ENCODE results near the gene DNM1L. TPM values are rescaled to one million over a fixed set of nuclear protein-coding genes. Genes with fewer than 3 reads are reported as not detected.

The DNM1L gene
- polyA plus RNA-seq, 3 donors: 23.6 to 45.6 (median 31.5) TPM

GRCh38 chr12:32777159-32777558, 98.1 kb downstream of the DNM1L start:
- Histone ChIP-seq H3K4me3 (replicated peaks in 1 of 3; ENCODE audit: low read depth in 2 of 3, low read length in 3 of 3) (no peak overlapping the region), H3K4me2 (replicated peaks; ENCODE audit: extremely low read depth, low read length, poor library complexity, severe bottlenecking) (no peak overlapping the region), H3K9me3 (replicated peaks in 1 of 2; ENCODE audit: control insufficient read depth in 1 of 2, insufficient read depth in 1 of 2, low read length in 2 of 2) (no peaks in the 10 kb centered on the region), H3K27me3 (ENCODE audit: control insufficient read depth in 2 of 2, insufficient read depth in 2 of 2, low read length in 2 of 2) (peaks cover 0 to 3% of the 10 kb centered on the region in 2 donors), H3K36me3 (replicated peaks in 1 of 2; ENCODE audit: control insufficient read depth in 1 of 2, insufficient read depth in 2 of 2, low read length in 2 of 2) (no peaks in the 10 kb centered on the region), H3K27ac (ENCODE audit: low read depth in 1 of 2, low read length in 2 of 2) (no peak overlapping the region), H3K4me1 (ENCODE audit: control insufficient read depth in 1 of 2, insufficient read depth in 2 of 2, low read length in 2 of 2) (no peaks in the 10 kb centered on the region), H3K79me2 (ENCODE audit: insufficient read depth, low read length) (no peaks in the 10 kb centered on the region), H2AFZ (ENCODE audit: insufficient read depth, low read depth, low read length, poor library complexity, severe bottlenecking) (no peak overlapping the region), H4K20me1 (ENCODE audit: insufficient read depth, low read length) (no peaks in the 10 kb centered on the region), H3K9ac (ENCODE audit: insufficient read depth, low read length, poor library complexity, severe bottlenecking) (no peak overlapping the region)
- H3K4me3 Mint-ChIP-seq: no peak overlapping the region
- H3K27ac Mint-ChIP-seq: no peak overlapping the region
- DNase-seq: no peak
- WGBS (ENCODE audit: insufficient coverage): 95% methylated on average over 2 of the region's 5 CpGs
- no peaks in the 10 kb centered on the region for H3K4me1 Mint-ChIP-seq
- TF ChIP-seq, protein P1, sequence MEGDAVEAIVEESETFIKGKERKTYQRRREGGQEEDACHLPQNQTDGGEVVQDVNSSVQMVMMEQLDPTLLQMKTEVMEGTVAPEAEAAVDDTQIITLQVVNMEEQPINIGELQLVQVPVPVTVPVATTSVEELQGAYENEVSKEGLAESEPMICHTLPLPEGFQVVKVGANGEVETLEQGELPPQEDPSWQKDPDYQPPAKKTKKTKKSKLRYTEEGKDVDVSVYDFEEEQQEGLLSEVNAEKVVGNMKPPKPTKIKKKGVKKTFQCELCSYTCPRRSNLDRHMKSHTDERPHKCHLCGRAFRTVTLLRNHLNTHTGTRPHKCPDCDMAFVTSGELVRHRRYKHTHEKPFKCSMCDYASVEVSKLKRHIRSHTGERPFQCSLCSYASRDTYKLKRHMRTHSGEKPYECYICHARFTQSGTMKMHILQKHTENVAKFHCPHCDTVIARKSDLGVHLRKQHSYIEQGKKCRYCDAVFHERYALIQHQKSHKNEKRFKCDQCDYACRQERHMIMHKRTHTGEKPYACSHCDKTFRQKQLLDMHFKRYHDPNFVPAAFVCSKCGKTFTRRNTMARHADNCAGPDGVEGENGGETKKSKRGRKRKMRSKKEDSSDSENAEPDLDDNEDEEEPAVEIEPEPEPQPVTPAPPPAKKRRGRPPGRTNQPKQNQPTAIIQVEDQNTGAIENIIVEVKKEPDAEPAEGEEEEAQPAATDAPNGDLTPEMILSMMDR (IDR thresholded peaks at IDR 0.05): no peak
- H3K9me3 Mint-ChIP-seq: no peaks in the 10 kb centered on the region
- intact Hi-C loops (cut with micrococcal nuclease): no loop called here
- peaks cover 5 to 14% (median 6%) of the 10 kb centered on the region in 3 donors for H3K27me3 Mint-ChIP-seq (ENCODE audit: low read depth in 3 of 3)
- H3K36me3 Mint-ChIP-seq: no peaks in the 10 kb centered on the region

DNA sequence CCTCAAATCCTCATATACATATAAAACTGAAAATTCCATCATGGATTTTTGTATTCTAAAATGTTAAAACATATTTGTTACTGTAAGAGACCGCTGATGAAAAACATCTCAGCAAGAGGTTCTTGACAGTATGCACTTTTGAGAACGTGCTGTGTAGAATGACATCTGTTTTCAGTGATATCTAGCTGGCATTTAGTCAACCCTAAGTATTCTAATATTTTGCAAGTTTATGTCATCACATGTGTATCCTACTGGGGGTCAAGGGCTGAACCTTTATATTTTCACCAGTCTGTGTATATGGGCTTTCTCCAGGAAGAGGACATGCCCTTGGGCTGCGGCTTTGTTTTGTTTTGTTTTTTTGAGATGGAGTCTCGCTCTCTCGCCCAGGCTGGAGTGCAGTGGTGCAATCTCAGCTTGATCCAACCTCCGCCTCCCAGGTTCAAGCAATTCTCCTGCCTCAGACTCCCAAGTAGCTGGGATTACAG, 98.6 kb downstream of the DNM1L start:
- no peak overlapping the region for H3K27ac Mint-ChIP-seq
- no peak overlapping the region for H3K4me2 ChIP-seq (replicated peaks; ENCODE audit: extremely low read depth, low read length, poor library complexity, severe bottlenecking)
- H3K4me3 Mint-ChIP-seq: no peak overlapping the region
- no peak overlapping the region for H3K4me3 ChIP-seq (replicated peaks in 1 of 3; ENCODE audit: low read depth in 2 of 3, low read length in 3 of 3)
- no peak overlapping the region for H3K9ac ChIP-seq (ENCODE audit: insufficient read depth, low read length, poor library complexity, severe bottlenecking)
- 100% methylated on average over 3 of the region's 6 CpGs for WGBS (ENCODE audit: insufficient coverage)
- no peaks in the 10 kb centered on the region for H3K36me3 Mint-ChIP-seq
- H3K9me3 Mint-ChIP-seq: no peaks in the 10 kb centered on the region
- intact Hi-C loops (cut with micrococcal nuclease): no loop called here
- DNase-seq: no peak
- no peak overlapping the region for H3K27ac ChIP-seq (ENCODE audit: low read depth in 1 of 2, low read length in 2 of 2)
- no peak overlapping the region for H2AFZ ChIP-seq (ENCODE audit: insufficient read depth, low read depth, low read length, poor library complexity, severe bottlenecking)
- no peaks in the 10 kb centered on the region for H3K27me3 ChIP-seq (ENCODE audit: control insufficient read depth in 2 of 2, insufficient read depth in 2 of 2, low read length in 2 of 2)
- H3K9me3 ChIP-seq (replicated peaks in 1 of 2; ENCODE audit: control insufficient read depth in 1 of 2, insufficient read depth in 1 of 2, low read length in 2 of 2): no peaks in the 10 kb centered on the region
- no peaks in the 10 kb centered on the region for H3K79me2 ChIP-seq (ENCODE audit: insufficient read depth, low read length)
- H4K20me1 ChIP-seq (ENCODE audit: insufficient read depth, low read length): no peaks in the 10 kb centered on the region
- H3K36me3 ChIP-seq (replicated peaks in 1 of 2; ENCODE audit: control insufficient read depth in 1 of 2, insufficient read depth in 2 of 2, low read length in 2 of 2): no peaks in the 10 kb centered on the region
- no peaks in the 10 kb centered on the region for H3K4me1 Mint-ChIP-seq
- no peaks in the 10 kb centered on the region for H3K4me1 ChIP-seq (ENCODE audit: control insufficient read depth in 1 of 2, insufficient read depth in 2 of 2, low read length in 2 of 2)
- TF ChIP-seq, protein P1 (IDR thresholded peaks at IDR 0.05): no peak
- peaks cover 5 to 14% (median 7%) of the 10 kb centered on the region in 3 donors for H3K27me3 Mint-ChIP-seq (ENCODE audit: low read depth in 3 of 3)

Measured in CD14-positive monocyte (primary cell).